ENCODE data around the gene EPHA3.

EPHA3 gene

DNA sequence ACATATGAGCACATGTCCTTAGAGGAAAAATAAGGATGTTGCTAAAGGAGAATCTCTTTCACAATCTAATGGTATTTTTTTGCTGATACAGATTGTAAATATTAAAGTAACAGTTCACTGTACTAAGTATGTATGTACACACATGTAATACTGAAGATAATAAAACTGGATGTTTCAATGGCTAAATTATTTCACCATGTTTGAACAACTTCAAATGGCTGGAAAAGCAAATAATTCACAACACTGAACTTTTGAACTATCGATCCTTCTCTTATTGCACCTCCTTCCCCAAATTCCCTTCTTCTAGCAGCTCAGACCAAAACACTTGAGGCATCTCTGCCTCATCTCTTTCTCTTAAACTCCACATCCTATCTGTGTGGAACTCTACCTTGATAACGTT lies 149.5 kb downstream of the EPHA3 start:
- no peak for DNase-seq
- intact Hi-C loops (cut with DNase I; ENCODE audit: low total_unique reads), result no loop called here

DNA sequence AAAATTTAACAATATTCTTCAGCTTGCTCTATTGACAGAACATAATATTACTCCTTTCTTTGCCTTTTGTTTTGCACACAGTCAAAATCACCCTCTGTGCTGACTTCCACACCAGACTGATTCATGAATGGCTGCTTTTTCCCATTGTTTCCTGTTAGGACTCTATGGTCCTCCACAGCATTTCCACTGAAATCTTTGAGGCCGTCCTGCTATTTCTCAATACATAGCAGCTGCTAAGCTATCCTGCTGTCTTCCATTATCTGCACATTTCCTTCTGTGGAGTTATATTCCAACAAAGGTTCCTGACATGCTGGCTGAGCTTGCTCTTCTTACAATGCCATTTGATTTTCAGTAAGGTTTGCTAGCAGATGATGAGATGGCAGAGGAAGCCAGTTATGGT lies 153.3 kb downstream of the EPHA3 start:
- Histone ChIP-seq H3K4me1 (no peaks in the 10 kb centered on the region), H3K36me3 (no peaks in the 10 kb centered on the region), H3K27ac (no peak overlapping the region), H3K4me3 (no peak overlapping the region), H3K9me3 (no peaks in the 10 kb centered on the region), H3K27me3 (no peaks in the 10 kb centered on the region)
- TF ChIP-seq, protein P1, sequence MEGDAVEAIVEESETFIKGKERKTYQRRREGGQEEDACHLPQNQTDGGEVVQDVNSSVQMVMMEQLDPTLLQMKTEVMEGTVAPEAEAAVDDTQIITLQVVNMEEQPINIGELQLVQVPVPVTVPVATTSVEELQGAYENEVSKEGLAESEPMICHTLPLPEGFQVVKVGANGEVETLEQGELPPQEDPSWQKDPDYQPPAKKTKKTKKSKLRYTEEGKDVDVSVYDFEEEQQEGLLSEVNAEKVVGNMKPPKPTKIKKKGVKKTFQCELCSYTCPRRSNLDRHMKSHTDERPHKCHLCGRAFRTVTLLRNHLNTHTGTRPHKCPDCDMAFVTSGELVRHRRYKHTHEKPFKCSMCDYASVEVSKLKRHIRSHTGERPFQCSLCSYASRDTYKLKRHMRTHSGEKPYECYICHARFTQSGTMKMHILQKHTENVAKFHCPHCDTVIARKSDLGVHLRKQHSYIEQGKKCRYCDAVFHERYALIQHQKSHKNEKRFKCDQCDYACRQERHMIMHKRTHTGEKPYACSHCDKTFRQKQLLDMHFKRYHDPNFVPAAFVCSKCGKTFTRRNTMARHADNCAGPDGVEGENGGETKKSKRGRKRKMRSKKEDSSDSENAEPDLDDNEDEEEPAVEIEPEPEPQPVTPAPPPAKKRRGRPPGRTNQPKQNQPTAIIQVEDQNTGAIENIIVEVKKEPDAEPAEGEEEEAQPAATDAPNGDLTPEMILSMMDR (IDR thresholded peaks at IDR 0.05), result no peak
- intact Hi-C loops (cut with DNase I; ENCODE audit: low total_unique reads), result no loop called here
- DNase-seq, result no peak

More for the DNA sequence above, 149.5 kb downstream of the EPHA3 start:
- Histone ChIP-seq H3K9me3 (no peaks in the 10 kb centered on the region), H3K27ac (no peak overlapping the region), H3K27me3 (no peaks in the 10 kb centered on the region), H3K4me1 (no peaks in the 10 kb centered on the region), H3K36me3 (no peaks in the 10 kb centered on the region), H3K4me3 (no peak overlapping the region)
- TF ChIP-seq, protein P1 (IDR thresholded peaks at IDR 0.05), result no peak

DNA sequence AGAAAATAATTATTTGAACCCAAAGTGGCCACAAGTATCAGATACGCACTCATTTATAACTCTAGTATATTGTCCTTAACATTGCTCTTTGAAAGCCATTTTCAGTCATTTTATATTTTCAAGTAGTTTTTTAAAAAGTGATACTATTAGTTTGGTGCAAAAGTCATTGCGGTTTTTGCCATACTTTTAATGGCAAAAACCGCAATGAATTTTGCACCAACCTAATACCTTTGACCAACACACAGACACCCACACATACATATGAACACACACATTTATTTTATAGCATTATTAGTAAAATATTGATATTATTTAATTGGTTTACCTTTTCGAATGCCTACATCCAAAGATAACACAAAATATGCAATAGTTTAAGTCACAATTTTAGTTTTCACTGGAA lies 154.3 kb downstream of the EPHA3 start:
- no peak for DNase-seq
- intact Hi-C loops (cut with DNase I; ENCODE audit: low total_unique reads), result no loop called here

GRCh38 chr3:89262309-89262929 lies 155.0 kb downstream of the EPHA3 start:
- Histone ChIP-seq H3K9me3 (no peaks in the 10 kb centered on the region), H3K4me1 (no peaks in the 10 kb centered on the region), H3K36me3 (no peaks in the 10 kb centered on the region), H3K27ac (no peak overlapping the region), H3K4me3 (no peak overlapping the region), H3K27me3 (no peaks in the 10 kb centered on the region)
- TF ChIP-seq, protein P1 (IDR thresholded peaks at IDR 0.05), result no peak
- DNase-seq, result no peak
- intact Hi-C loops (cut with DNase I; ENCODE audit: low total_unique reads), result no loop called here

More for the DNA sequence above, 154.3 kb downstream of the EPHA3 start:
- TF ChIP-seq, protein P1 (IDR thresholded peaks at IDR 0.05), result no peak
- H3K27me3 ChIP-seq, result no peaks in the 10 kb centered on the region
- H3K9me3 ChIP-seq, result no peaks in the 10 kb centered on the region
- no peak overlapping the region for H3K4me3 ChIP-seq
- no peak overlapping the region for H3K27ac ChIP-seq
- H3K4me1 ChIP-seq, result no peaks in the 10 kb centered on the region
- H3K36me3 ChIP-seq, result no peaks in the 10 kb centered on the region

GRCh38 chr3:89264037-89264560 lies 156.7 kb downstream of the EPHA3 start:
- H3K4me1 ChIP-seq, result no peaks in the 10 kb centered on the region
- intact Hi-C loops (cut with DNase I; ENCODE audit: low total_unique reads), result no loop called here

More at GRCh38 chr3:89264037-89264560, 156.7 kb downstream of the EPHA3 start:
- Histone ChIP-seq H3K27me3 (no peaks in the 10 kb centered on the region), H3K27ac (no peak overlapping the region), H3K9me3 (no peaks in the 10 kb centered on the region), H3K4me3 (no peak overlapping the region), H3K36me3 (no peaks in the 10 kb centered on the region)
- no peak for DNase-seq
- TF ChIP-seq, protein P1 (IDR thresholded peaks at IDR 0.05), result no peak

Data from tibial artery (tissue), 4 donors.